C4-2B (cell line): ENCODE data around the gene SMC1A.

Experiments used
- H3K27ac ChIP-seq: fragments of 450-650 bp; 2 replicates; pipeline ENCODE4 v1.5.1; 2017
- ZFX ChIP-seq: fragments of 450-650 bp; IDR thresholded peaks from 2 replicates; pipeline ENCODE4 v1.6.1; 2017
- TF ChIP-seq, protein P1 (sequence below): fragments of 450-650 bp; conservative IDR thresholded peaks from 2 replicates; pipeline ENCODE4 v1.5.1; 2017; ENCODE audit warnings: mild to moderate bottlenecking

Gene SMC1A

DNA sequence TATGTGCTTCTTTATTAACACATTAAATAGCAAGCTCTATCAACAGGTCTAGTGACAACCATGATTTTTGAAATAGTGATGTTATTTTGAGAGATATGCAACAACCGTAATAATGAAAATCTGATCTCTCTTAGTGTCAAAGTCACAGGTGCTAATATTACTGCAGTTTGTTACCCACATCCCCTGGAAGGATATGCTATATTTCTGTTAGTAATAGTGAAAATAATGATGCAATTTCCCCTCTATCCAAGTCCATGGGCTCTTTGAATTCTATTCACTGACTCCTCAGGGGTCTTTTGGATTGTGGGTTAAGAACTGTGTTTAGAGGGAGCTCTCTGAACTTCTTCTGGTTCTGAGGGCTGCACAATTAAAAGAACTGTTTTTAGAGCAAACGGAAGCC, 14.8 kb upstream of the SMC1A start:
- TF ChIP-seq, protein P1, sequence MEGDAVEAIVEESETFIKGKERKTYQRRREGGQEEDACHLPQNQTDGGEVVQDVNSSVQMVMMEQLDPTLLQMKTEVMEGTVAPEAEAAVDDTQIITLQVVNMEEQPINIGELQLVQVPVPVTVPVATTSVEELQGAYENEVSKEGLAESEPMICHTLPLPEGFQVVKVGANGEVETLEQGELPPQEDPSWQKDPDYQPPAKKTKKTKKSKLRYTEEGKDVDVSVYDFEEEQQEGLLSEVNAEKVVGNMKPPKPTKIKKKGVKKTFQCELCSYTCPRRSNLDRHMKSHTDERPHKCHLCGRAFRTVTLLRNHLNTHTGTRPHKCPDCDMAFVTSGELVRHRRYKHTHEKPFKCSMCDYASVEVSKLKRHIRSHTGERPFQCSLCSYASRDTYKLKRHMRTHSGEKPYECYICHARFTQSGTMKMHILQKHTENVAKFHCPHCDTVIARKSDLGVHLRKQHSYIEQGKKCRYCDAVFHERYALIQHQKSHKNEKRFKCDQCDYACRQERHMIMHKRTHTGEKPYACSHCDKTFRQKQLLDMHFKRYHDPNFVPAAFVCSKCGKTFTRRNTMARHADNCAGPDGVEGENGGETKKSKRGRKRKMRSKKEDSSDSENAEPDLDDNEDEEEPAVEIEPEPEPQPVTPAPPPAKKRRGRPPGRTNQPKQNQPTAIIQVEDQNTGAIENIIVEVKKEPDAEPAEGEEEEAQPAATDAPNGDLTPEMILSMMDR: no peak
- TF ChIP-seq ZFX: no peak
- no peak overlapping the region for H3K27ac ChIP-seq

DNA sequence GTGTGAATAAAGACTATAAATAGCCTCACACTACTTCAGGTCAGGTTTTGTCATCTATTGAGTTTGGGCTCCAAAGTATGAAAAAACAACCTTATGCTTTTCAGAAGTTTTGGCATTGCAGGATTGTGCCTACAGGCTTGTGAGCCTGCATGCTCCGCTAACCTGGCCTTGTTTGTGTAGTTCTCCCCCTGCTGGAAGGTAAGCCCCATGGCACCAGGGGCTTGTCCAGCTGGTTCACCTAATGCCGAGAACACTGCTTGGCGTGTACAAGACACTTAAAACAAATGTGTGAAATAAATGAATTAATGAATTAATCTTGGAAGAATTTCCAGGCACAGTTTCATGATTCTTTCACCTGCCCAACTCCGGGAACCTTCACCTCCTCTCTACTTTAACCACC, 13.5 kb upstream of the SMC1A start:
- TF ChIP-seq, protein P1: peak; percentile 83
- TF ChIP-seq ZFX: no peak

DNA sequence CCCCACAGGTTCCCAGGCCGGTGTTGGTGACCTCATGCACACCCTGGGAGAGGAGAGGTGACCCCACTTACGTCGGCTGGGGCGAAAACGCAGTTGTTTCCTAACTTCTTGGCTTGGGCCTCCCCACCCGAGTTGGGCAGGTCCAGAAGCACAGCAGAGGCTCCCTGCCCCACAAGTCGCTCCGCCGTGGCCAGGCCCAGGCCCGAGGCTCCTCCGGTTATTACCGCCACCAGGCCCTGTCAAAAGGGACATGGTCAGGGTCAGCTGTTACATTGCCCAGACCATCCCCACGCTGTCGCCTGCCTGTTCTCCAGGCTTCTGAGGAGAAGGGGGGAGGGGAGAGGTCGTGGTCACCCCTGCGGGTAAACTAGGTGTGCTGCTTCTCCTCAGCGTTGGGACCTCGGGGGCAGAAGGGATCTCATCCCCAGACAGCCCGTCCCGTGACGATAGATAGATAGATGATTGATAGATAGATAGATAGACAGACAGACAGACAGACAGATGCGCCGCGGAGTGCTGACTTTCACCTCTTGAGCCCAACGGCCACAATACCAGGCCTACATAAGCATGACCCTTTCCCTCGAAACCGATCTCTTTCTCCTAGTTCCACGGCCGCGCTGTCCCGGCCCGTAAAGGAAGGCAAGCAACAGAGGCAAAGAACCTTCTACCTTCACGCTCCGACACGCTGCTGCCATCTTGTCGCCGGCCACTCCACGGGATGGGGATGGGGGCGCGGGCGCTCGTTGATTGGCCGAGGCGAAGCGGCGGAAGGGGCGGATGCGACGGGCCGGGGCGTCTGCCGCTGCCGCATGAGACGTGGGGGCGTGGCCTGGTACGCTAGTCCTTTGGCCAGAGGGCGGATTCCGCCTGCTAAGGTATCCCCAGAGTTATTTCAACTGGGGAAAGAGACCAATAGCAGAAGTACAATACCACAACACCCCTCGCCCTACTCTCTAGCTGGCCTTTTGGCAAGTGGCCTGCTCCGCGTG, 11.5 kb upstream of the SMC1A start, which contains the start of gene HSD17B10:
TSS of gene HSD17B10 (minus strand) at position 720 of the 989 bp plus-strand sequence. CDS start at position 695, 25 bp downstream.
- H3K27ac ChIP-seq: peak within 1 kb of the TSS; percentile 84
- no peak for TF ChIP-seq ZFX
- TF ChIP-seq, protein P1: no peak

More for the DNA sequence above, 13.5 kb upstream of the SMC1A start:
- H3K27ac ChIP-seq: no peak overlapping the region

DNA sequence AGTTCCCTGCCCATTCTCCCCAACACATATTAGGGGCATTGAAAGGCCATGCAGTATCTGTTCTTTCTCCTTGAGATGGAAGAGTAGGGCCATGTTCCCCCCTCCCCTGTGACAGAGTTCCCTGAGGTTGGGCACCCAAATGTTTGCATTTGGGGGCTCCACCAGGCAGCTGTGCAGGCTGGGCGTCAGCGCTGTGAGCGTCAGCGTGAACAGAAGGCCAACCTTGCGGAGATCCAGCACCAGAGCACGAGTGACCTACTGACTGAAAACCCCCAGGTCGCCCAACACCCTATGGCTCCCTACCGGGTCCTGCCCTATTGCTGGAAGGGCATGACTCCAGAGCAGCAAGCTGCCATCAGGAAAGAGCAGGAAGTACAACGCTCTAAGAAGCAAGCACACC, 7.8 kb upstream of the SMC1A start:
- TF ChIP-seq, protein P1: no peak
- no peak for TF ChIP-seq ZFX

DNA sequence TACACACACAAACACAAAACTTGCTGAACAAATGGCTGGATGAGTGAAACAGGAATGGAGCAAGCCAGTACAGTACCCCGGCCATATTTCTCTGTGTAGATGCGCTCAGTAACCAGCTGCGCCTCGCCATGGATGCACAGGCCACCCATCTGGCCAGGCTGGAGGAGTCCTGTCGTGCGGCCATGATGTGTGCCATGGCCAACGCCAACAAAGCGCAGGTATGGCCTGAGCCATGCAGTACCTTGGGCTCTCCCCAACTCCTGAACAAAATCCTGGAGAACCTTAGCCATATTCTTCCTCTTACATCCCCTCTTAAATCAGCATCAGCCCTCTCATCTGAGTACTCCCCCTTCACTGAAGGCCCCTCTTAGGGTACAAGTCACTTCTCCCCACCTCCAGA, 7.3 kb upstream of the SMC1A start:
- TF ChIP-seq ZFX: no peak
- TF ChIP-seq, protein P1: no peak

More for the DNA sequence above, 7.8 kb upstream of the SMC1A start:
- no peak overlapping the region for H3K27ac ChIP-seq

DNA sequence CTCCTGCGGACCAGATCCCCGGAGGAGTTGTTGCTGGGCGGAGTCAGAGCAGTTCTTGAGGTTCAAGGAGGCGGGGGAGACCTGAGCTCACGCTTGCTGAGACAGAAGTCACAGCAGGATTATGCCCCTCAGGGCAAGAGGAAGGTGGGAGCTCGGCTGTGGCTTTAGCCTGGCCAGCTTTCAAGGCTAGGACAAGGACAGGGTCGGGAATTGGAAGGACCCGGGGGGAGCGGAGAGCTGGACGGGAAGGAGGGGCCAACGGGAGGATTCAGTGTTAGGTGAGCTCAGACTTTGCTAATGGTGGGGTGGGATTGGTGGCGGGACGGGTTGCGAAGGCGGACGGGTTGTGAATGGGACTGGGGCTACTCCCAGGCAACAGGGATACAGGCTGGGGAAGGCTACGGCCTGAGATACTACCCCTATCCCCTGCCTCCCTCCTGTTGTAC, 430 bp upstream of the SMC1A start, which contains the start of gene RIBC1:
TSS of gene RIBC1 (plus strand) at position 13 of the 446 bp plus-strand sequence. CDS start 3,404 bp downstream, outside the sequence.
- TF ChIP-seq, protein P1: no peak
- TF ChIP-seq ZFX: no peak
- peak within 1 kb of the TSS; percentile 94 for H3K27ac ChIP-seq

More for the DNA sequence above, 7.3 kb upstream of the SMC1A start:
- H3K27ac ChIP-seq: no peak overlapping the region

DNA sequence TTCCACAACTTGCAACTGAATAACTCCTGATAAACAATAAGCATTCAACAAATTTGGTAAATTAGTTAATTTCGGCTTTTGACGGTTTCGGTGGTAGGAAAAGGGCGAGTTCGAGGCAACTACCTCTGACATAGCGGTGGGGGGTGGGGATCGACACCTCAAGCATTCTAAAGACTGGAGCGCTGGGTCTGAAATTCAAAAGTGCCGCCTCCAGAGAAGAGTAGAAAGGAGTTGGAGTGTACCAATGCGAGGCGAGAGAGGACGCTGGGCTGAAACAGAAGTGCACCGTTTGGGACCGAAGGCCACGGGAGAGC, 725 bp downstream of the SMC1A start:
- peak overlapping the region; percentile 94 for H3K27ac ChIP-seq
- TF ChIP-seq ZFX: no peak
- TF ChIP-seq, protein P1: no peak
